Measurements from ENCODE around the gene SLC7A5.
"Not testable (repeated sequence)": the region's sequence is repeated elsewhere in the genome, so short reads cannot be mapped to it uniquely, and the experiment has no call there.

The SLC7A5 gene

DNA sequence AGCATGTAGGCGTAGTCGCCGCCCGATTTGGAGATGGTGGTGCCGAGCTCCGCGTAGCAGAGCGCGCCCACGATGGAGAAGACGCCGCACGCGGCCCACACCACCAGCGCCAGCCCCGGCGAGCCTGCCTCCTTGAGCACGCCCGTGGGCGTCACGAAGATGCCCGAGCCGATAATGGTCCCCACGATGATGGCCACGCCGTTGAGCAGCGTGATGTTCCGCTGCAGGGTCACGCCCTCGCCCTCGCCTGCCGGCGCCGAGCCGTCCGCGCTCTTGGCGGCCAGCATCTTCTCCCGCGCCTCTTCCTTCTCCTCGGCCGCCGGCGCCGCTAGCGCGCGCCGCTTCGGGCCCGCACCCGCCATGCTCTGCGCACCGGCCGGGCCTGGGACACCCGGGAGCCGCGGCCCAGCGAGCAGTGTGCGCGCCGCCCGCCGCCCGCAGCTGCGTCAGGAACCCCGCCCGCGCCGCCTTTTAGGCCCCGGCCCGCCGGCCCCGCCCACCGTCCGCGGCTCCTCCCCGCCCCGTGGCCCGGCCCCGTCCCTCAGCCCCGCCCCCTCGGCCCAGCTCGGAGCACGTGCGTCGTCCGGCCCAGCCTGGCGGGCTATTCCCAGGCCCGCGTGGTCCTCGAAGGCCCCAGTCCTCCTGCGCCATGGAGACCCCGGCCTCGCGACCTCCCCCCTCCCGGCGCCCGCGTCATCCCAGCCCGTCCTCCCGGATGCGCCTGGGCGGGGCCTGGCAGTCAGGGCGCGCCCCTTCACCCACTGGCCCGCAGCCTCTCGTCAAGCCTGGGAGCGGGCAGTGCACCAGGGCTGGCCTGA, at the start of gene SLC7A5:
SLC7A5 (minus strand) TSS at position 447 of the 818 bp plus-strand sequence; CDS start at position 362, 85 bp downstream.
- peak; percentile 78 to 81 for DNase-seq (ENCODE audit: low read depth in 2 of 2)

DNA sequence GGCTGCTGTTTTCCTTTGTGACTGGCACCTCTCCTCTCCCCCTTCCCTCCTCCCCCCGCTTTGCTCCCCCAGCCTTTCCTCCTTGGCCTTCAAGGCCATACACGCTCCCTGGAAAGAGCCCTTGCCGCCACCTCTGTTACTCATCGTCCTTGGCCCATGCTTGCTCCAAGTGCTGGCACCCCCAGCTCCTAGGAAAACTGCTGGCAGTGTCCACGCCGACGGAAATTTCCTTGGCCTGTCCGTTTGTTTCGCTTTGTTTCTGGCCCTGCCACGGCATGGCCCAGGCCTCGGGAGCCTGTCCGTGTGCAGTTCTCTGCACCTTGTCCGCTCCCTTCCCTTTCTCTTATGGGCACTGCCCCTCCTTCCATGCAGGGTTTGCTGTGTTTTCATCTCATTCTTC, 49.0 kb upstream of the SLC7A5 start:
- DNase-seq (ENCODE audit: low read depth in 2 of 2) = no peak

DNA sequence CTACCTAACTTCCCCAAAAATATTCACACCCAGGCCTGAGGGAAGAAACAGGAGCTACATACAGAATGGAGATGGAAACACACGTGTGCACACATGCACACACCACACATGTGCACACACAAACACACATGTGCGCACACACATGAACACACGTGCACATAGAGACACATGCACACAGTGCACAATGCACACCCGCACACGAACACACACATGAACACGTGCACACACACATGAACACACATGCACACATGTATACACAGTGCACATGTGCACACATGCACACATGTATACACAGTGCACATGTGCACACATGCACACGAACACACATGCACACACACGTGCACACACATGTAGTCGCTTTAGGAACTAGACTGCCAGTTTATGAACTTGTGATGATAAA, 48.2 kb upstream of the SLC7A5 start:
- DNase-seq (ENCODE audit: low read depth in 2 of 2) = no peak

DNA sequence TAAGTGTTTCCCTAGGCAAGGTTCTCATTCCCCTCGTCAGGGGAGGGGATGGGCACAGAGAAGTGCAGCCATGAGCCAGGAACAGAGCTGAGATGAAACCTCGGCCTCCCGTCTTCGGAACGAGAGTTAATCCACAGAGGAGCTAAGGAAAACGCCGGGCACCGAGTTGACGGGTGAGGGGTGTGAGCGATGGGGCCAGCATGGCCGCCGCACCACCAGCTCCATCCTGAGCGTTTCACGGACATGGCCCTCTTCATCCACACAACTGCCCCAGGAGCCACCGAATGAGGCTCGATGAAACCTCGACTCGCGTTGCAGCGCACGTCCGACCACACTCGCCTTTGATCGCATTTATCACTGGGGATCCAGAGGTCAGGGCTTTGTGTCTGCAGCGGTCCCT, 45.5 kb upstream of the SLC7A5 start:
- no peak for DNase-seq (ENCODE audit: low read depth in 2 of 2)

DNA sequence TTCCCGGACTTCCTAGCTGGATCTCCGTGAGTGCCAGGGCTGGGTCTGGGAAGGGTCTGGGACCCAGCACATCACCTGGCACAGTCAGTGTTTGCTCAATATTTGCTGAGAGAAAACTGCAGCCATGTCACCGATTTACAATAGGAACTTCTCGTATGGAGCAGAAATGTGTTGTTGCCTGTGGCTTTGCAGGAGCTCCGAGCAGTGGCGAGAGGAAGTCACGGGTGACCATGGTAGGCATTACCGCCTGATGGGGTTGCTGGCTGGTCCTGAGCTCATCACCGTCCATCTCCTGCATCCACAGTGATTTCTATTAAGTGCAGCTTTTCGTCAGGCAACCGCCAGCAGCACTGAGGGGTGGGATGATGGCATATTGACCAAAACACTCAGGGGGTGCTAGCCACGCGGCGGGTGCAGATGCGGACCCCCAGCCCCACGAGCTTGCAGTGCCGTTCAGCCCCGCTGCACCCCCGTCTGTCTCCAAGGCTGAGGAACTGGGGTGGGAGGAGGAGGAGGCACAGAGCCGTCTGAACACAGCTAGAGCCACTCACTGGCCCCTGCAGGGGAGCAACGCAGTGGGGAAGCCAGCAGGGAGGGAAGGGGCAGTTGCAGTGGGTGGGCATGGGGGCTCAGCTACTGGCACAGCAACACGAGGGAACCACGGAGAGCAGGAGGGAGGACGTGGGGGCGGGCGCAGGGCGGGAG, 44.9 kb upstream of the SLC7A5 start:
- DNase-seq (ENCODE audit: low read depth in 2 of 2) = not testable (repeated sequence)

DNA sequence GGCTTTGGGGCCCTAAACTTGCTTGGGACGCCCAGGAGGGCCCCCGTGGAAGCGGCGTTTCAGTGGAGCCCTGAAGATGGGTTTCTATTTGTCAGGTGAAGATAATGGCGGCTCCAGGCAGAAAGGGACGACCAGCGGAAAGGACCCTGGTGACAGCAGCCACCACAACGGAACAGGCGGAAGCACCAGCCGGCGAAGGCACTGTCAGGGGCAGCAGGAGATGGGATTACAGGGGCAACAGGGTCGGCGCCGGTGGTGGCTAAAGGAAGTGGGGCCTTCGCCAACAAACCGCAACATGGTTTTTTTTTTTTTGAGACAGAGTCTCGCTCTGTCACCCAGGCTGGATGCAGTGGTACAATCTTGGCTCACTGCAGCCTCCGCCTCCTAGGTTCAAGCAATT, 43.4 kb upstream of the SLC7A5 start:
- DNase-seq (ENCODE audit: low read depth in 2 of 2) = not testable (repeated sequence)

DNA sequence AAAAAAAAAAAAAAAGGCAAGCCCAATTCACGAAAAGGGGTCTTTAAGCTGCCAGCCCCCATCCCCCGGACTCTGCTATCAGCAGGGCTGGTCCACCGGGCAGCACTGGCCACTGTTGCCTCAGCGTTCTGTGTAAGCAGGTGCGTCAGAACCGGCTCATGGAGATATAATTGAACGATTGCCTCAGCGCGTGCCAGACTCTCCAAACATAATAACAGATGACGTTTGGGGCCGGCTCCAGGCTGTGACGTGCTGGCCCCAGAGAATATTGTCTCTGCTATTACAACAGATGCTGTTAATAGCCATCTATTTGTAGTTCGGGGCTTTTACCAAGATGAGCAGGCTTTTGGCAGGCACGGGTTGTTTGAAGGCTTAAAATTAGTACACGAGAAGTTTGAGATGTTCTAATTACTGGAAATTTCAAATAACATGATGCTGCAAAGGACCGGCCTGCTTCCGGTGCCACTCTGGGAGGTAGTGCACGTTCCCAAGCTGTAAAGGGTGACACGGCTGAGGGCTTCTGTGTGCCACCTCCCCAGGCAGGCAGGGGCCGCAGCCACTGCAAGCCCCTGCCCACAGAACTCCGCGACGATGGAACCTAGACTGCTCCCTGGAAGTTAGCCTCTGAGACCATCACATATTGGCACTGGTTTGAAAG, 41.9 kb upstream of the SLC7A5 start:
- DNase-seq (ENCODE audit: low read depth in 2 of 2) = not testable (repeated sequence)

DNA sequence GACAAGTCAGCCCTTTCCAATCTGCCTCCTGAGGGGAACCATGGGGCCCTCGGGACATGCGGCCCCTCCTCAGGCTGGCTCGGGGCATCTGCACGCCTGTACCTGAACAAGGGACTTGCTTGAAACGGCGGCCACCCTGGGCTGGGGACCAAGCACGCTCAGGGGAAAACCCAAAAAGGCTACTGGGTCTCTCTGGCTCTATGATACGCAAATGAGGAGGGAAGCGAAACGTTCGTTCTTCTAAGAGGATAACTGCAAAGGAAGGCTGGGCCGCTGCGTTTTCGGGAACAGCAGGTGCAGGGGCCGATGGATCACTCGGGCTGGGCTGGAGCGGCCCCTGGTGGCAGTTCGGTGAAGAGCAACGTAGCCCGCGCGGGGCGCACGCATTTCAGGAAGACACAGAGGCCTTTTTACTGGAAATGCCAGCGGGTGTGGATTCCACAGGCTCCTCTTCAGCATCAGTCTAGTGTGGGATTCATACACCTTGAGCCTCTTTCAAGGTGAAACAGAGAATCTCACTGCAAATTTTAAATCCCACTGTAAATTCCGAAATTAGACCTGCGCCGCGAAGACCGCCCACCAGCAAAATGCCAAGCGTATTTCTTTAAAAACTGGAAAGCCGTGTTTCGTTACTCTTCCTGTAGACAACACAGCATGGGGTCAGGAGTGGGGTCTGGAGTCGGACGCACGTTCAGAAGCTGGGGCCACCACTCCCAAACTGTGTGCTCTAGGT, 40.1 kb upstream of the SLC7A5 start:
- DNase-seq (ENCODE audit: low read depth in 2 of 2) = peak; percentile 62 to 77

DNA sequence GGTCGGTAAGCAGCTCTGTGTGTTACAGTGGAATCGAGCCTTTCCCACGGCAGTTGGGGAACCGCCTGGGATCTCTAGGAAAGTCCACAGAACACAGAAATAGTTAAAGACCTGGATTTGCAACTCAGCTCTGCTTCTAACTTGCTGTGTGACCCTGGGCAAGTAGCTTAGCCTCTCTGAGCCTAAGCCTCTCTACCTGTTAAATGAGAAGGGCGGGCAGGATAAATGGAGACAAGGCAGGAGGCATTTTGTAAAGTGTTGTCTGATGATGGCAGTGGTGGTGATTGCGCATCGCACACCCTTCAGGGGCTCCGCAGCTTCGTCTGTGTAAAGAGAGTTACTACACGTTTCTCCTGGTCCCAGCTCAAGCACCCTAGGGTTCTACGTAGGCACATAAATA, 38.8 kb upstream of the SLC7A5 start:
- DNase-seq (ENCODE audit: low read depth in 2 of 2) = not testable (repeated sequence)

DNA sequence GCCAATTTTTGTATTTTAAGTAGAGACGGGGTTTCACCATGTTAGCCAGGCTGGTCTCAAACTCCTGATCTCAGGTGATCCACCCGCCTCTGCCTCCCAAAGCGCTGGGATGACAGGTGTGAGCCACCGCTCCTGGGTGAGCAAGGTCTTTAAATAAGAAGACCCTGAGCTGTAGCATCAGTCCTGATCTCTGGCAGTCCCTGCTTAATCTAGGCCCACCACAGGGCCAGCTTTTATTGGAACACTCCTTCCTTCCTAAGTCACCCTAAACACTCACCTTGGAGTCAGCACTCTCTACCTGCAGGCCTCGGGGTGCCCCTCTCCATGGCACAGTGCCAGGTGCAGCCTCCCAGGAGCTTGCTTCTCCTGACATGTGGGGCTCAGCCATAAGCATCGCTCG, 36.2 kb upstream of the SLC7A5 start:
- not testable (repeated sequence) for DNase-seq (ENCODE audit: low read depth in 2 of 2)

DNA sequence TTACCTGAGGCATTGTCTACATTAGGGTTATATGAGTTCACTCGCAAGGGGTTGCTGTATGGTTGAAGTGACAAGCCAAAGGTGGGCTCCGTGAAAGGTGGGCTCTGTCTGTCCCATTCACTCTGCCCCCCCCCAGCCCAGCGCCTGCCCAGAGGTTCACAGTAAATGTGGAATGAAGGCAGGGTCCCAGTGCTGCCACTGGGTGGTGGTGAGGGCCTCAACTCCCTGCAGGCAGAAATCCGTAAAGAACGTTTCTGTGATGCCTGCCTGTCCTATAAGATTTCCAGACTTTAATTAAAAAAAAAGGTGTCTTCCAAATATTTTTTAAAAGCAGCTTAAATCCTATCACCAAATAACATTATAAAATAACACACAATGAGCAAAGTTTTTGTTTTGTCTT, 35.7 kb upstream of the SLC7A5 start:
- not testable (repeated sequence) for DNase-seq (ENCODE audit: low read depth in 2 of 2)

DNA sequence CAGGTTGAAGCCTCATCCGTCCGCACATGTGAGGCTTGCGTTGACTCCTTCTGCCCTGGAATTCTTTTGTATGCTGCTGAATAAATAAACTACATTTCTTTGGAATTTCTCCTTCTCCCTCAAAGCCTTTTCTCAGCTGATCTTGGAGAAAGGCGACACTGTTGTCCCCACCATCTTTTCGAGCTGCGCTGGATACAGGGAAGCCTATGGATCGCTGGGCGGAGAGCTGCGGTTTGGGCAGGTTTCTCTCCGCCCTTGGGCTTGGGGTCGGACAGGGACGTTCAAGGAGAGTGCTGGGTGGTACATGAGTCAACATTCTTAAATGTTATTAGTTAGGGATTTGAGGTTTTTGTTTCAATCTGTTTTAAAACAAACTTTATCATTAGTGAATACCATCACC, 31.2 kb upstream of the SLC7A5 start:
- DNase-seq (ENCODE audit: low read depth in 2 of 2) = not testable (repeated sequence)

DNA sequence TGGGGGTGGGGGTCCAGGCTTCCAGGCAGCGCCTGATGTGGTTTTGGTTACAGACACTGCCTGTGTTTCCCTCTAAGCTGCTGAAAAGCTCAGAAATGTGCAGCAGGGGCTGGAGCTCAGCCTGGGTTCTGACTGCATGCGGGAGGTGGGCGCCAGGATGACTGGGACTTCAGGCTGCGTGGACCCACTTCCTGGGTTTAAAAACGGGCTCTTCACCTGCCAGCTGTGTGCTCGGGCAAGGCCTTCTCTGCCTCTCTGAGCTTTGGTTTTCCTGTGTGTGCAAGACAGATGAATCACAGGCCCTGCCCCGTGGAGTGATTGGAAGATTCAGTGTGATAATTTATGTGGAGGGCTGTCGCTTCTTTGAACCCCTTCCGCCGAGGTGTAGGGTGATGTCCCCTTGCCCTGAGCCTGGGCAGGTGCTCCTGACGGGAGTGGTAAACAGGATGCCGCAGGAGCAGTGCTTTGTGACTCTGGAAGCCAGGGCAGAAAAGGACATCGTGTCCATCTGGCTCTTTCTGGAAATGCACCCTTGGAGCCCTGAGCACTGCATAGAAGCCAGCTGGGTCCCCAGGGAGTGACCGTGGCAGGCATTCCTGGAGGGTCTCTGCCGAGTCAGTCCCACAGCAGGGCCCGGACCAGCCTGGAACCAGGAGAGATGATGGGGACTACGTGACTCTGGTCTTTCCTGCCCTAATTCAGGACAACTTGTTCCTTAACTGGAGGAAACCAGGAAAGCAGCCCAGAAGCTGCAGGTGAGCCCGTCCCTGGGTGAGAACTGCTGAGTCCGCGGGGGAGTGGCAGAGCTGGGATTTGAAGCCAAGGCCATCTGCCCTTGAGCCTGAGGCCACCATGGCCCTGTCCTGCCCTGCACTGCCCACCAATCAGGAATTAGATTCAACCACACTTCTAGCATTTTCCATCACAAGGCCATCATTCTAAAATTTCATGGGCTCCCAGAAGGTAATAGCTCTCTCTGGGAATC, 28.5 kb upstream of the SLC7A5 start:
- DNase-seq (ENCODE audit: low read depth in 2 of 2) = peak; percentile 41 to 51

DNA sequence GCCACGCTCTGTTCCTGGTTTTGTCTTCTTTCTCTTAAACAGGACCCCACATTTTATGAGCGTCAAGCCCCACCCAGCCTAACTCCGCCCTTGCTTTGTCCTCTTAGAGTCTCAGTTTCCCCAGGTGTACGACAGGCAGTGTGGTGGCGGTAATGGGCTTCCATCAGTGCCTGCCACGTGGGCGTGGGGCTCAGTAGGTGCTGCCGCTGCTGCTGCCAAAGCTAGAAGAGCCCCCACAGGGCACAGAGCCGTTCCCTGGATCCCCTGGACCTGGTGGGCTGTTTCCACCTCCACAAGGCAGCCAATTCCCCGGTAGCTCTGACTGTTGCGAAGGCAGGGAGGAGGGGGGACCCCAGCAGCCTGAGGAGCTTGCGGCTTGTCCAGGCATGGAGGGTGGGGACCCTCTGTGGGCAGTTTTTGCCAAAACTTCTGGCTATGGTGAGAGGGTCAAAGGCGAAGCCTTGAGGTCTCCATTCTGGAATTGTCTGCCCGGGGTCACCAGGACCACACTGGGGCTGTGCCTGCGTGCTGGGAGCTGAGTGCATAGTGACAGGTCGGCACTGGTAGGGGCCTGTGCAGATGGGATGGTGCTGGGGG, 27.7 kb upstream of the SLC7A5 start:
- not testable (repeated sequence) for DNase-seq (ENCODE audit: low read depth in 2 of 2)

DNA sequence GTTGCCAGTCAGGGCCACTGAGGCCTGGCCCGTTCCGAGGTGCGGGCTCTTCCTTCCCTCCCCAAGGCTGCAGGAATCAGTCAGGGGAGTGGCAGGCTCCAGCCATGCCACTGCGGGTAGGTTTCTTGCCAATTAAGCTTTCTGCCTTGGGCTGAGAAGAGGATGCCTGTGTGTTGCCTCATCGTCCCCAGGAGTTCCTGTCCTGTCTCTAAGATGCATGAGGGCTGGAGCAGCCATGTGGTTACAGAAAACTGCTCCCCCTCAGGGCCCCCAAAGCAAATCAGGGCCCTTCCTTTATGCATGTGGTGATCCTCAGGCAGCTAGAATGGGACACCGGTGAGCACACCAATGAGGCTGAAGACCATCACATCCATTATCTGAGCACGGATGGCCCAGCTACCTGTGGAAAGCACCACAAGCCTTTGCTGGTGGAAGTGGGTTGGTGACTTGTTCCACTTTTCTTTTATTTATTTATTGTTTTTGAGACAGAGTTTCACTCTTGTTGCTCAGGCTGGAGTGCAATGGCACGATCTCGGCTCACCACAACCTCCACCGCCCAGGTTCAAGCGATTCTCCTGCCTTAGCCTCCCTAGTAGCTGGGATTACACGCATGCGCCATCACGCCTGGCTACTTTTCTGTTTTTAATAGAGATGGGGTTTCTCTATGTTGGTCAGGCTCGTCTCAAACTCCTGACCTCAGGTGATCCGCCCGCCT, 27.0 kb upstream of the SLC7A5 start:
- not testable (repeated sequence) for DNase-seq (ENCODE audit: low read depth in 2 of 2)

DNA sequence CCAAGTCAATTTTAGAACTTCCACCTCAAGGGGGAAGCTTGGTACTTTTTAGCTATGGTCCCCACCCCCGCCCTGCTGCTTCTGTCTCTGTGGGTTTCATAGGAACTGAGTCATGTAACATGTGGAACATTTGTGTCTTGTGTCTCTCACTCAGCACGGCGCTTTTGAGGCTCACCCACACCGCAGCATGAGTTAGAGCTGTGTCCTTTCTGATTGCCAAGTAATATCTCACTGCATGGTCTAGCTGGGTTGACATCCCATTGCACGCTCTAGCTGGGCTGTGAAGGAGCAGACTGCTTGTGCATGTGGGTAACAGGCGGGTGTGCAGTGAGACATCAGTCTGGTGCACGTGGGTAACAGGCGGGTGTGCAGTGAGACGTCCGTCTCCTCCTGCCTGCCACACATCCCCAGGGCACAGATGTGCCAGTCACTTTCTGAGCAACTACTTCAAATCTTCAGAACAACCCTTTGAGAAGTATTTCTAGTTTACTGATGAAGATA, 26.4 kb upstream of the SLC7A5 start:
- DNase-seq (ENCODE audit: low read depth in 2 of 2) = peak; percentile 59 to 81

DNA sequence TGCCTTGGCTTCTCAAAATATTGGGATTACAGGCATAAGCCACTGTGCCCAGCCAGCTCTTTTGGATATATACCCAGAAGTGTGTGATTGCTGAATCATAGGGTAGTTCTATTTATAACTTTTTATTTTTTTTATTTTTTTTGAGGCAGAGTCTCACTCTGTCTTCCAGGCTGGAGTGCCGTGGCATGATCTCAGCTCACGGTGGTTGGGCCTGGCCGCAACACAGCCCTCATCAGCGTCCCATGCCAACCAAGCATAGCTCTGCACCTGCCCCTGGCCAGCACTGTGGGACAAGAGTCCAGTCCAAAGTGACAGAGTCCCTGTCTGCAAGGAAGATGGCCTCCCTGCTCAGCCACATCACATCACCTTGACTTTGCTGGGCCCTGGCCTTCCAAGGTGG, 24.7 kb upstream of the SLC7A5 start:
- not testable (repeated sequence) for DNase-seq (ENCODE audit: low read depth in 2 of 2)

DNA sequence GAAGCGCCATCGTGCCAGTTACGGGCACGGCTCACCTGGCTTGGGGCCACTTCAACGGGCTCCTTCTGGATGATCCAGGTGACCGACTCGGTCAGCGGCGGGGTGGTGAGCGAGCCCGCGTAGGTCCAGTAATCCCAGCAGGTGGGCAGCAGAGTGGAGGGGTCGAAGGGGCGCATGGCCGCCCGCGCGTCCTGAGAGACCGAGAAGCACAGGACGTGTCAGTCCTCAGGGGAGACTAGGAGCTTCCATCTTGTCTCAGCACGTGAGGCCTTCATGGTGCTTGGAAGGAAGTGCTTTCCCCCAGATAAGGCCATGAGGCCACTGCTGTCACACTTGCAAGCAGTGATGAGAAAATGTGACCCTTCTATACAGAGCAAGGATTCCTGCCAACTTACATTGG, 22.5 kb upstream of the SLC7A5 start:
- no peak for DNase-seq (ENCODE audit: low read depth in 2 of 2)

DNA sequence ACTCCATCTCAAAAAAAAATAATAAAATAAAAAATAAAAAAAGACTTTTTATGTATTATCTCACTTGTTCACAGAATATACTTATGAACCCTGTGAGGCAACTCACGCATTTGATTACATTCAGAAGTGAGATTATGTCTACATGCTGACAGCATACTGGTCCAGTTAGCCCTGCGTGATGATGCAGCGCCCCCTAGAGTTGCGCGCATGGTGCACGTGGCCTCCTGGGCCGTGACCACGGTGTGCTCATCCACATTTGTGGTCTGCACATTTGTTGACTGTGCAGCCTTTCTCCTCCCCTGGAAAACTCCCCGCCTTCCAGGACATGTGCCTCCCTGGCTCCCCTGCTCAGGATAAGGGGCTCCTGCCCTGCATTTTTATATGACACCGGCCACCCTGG, 20.5 kb upstream of the SLC7A5 start:
- DNase-seq (ENCODE audit: low read depth in 2 of 2) = not testable (repeated sequence)
